ENCODE results near the gene DOLPP1. TPM values are rescaled to one million over a fixed set of nuclear protein-coding genes. Genes with fewer than 3 reads are reported as not detected.
"Not testable (repeated sequence)": the region's sequence is repeated elsewhere in the genome, so short reads cannot be mapped to it uniquely, and the experiment has no call there.

DOLPP1 gene
- total RNA-seq, 1 donor from 2014 or later, result 12.7 TPM

DNA sequence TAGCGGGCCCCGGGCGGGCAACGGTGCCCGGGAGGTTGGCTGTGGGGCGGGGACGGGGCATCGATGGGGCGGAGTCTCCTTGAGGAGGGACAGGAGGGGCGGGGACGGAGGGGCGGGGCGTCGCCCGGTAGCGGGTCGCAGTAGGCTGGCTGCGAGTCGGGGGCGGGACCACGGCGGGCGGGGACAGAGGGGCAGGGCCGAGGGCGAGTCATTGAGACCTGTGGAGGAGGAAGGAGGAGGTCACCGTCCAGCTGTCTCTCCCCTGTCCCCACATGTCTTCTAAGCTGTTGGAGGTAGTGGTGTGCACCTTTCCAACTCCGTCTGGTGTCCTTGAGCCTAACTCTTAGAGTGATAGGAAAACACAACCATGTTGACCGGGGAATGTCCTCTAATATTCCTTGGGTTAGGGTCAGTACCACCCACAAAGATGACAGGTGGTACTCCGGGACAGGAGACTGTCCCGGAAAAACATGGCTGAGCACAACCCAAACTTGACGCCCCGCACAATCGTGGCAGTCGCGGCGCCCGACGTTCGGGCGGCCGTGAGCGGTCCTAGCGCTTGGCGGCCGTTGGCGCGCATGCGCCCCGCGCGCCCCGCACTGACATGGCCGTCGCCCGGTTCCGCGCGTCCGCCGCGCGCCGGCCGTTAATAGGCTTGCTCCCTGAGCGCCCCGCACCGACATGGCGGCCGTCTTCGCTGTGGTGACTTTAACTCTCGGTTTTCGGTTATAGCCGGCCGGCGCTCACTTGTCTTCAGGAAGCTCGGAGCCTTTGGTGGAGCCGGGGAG lies 30.0 kb downstream of the DOLPP1 start, which contains the start of the genes CRAT and PTPA:
Gene CRAT, minus strand, starts transcription at position 54 of the 788 bp plus-strand sequence. CDS start 284 bp downstream, outside the sequence.
Gene PTPA, plus strand, starts transcription at position 676 of the 788 bp plus-strand sequence. CDS start 186 bp downstream, outside the sequence.
- DNase-seq (ENCODE audit: low read depth), result peak; percentile 49
- H3K4me3 ChIP-seq (ENCODE audit: low read depth, low read length), result peak within 1 kb of the TSS; percentile 93
- TF ChIP-seq, protein P1, sequence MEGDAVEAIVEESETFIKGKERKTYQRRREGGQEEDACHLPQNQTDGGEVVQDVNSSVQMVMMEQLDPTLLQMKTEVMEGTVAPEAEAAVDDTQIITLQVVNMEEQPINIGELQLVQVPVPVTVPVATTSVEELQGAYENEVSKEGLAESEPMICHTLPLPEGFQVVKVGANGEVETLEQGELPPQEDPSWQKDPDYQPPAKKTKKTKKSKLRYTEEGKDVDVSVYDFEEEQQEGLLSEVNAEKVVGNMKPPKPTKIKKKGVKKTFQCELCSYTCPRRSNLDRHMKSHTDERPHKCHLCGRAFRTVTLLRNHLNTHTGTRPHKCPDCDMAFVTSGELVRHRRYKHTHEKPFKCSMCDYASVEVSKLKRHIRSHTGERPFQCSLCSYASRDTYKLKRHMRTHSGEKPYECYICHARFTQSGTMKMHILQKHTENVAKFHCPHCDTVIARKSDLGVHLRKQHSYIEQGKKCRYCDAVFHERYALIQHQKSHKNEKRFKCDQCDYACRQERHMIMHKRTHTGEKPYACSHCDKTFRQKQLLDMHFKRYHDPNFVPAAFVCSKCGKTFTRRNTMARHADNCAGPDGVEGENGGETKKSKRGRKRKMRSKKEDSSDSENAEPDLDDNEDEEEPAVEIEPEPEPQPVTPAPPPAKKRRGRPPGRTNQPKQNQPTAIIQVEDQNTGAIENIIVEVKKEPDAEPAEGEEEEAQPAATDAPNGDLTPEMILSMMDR (conservative IDR thresholded peaks at IDR 0.05; ENCODE audit: low read depth, low read length), result no peak

DNA sequence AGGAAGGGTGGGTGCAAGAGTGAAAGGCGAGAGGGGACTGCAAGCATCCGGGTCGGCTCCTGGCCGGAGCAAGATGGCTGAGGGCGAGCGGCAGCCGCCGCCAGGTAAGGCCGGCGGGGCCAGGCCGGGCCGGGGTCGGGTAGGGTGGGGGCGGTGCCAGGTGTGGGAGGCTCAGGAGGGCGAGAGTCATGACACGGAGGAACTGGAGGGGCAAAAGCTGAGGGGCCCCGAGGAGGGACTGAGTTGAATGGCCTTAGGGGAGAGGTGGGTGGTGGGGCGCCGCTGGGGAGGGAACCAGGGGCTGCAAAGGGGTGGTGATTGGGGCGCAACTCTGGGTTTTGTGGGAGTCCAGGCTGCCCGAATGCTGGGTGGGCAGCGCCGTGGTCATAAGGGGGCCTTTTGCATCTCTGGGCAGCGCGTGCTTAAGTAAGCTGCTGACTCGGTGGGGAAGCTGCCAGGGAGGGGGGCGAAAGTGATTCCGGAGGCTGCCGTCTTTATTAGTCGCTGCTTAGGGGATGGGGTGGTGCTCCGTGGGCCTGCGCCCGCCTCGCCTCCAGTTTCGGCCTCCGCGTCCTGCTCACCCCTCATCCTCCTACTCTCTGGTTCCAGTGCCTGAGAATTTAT lies 30.7 kb downstream of the DOLPP1 start:
- DNase-seq (ENCODE audit: low read depth), result no peak
- TF ChIP-seq, protein P1 (conservative IDR thresholded peaks at IDR 0.05; ENCODE audit: low read depth, low read length), result no peak
- peak overlapping the region; percentile 93 for H3K4me3 ChIP-seq (ENCODE audit: low read depth, low read length)

DNA sequence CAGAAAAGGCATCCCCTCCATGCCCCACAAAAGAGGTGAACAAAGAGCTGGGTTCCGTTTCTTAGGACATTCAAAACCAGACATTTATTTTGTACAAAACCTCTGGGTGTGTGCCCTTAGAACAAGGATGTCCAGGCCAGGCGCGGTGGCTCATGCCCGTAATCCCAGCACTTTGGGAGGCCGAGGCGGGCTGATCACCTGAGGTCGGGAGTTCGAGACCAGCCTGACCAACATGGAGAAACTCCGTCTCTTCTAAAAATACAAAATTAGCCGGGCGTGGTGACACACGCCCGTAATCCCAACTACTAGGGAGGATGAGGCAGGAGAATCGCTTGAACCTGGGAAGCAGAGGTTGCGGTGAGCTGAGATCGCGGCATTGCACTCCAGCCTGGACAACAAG lies 31.6 kb downstream of the DOLPP1 start:
- DNase-seq (ENCODE audit: low read depth), result not testable (repeated sequence)
- H3K4me3 ChIP-seq (ENCODE audit: low read depth, low read length), result peak overlapping the region; percentile 93

GRCh38 chr9:129113645-129114304 lies 32.9 kb downstream of the DOLPP1 start:
- no peak overlapping the region for H3K4me3 ChIP-seq (ENCODE audit: low read depth, low read length)
- TF ChIP-seq, protein P1 (conservative IDR thresholded peaks at IDR 0.05; ENCODE audit: low read depth, low read length), result no peak
- DNase-seq (ENCODE audit: low read depth), result no peak

- TF ChIP-seq, protein P1 (conservative IDR thresholded peaks at IDR 0.05; ENCODE audit: low read depth, low read length), result no peak
- DNase-seq (ENCODE audit: low read depth), result no peak
- H3K4me3 ChIP-seq (ENCODE audit: low read depth, low read length), result no peak overlapping the region
These were observed 37.9 kb downstream of the DOLPP1 start for GRCh38 chr9:129118799-129119198.

- no peak for DNase-seq (ENCODE audit: low read depth)
- H3K4me3 ChIP-seq (ENCODE audit: low read depth, low read length), result no peak overlapping the region
- TF ChIP-seq, protein P1 (conservative IDR thresholded peaks at IDR 0.05; ENCODE audit: low read depth, low read length), result no peak
These were observed 40.6 kb downstream of the DOLPP1 start for GRCh38 chr9:129121483-129121882.

DNA sequence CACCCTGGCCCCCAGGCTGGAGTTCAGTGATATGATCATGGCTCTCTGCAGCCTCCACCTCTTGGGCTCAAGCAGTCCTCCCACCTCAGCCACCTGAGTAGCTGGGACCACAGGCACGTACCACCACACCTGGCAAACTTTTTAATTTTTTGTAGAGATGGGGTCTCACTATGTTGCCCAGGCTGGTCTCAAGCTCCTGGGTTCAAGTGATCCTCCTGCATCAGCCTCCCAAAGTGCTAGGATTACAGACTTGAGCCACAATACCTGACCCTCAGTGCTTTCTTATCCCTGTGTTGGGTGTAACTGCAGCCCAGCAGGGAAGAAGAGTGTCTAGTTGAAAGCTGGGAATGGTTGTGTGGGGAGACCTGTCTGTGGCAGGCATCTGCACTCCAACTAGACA lies 41.2 kb downstream of the DOLPP1 start:
- DNase-seq (ENCODE audit: low read depth), result no peak
- TF ChIP-seq, protein P1 (conservative IDR thresholded peaks at IDR 0.05; ENCODE audit: low read depth, low read length), result no peak
- no peak overlapping the region for H3K4me3 ChIP-seq (ENCODE audit: low read depth, low read length)

DNA sequence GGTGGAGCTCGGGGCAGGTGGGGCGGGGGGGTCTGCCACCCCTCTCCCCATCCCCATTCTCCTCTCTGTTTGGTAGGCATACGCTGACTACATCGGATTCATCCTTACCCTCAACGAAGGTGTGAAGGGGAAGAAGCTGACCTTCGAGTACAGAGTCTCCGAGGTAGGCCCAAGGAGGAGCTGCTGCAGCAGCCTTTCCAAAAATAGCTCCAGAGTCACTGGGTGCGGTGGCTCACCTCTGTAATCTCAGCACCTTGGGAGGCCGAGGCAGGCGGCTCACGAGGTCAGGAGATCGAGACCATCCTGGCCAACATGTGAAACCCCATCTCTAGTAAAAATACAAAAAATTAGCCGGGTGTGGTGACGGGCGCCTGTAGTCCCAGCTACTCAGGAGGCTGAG lies 42.1 kb downstream of the DOLPP1 start:
- H3K4me3 ChIP-seq (ENCODE audit: low read depth, low read length); DNase-seq (ENCODE audit: low read depth): not testable (repeated sequence)
